Measurements from ENCODE around the gene PPP6C.

Gene PPP6C

GRCh38 chr9:125126019-125126746 is 63.4 kb downstream of the PPP6C start:
- TF ChIP-seq RAD21 (IDR thresholded peaks at IDR 0.05; ENCODE audit: low read depth): no peak
- no peak for TF ChIP-seq EGR1 (IDR thresholded peaks at IDR 0.05)
- TF ChIP-seq NFIC (IDR thresholded peaks at IDR 0.05): no peak
- TF ChIP-seq CREB1 (IDR thresholded peaks at IDR 0.05; ENCODE audit: low read depth): no peak
- TF ChIP-seq TEAD4 (IDR thresholded peaks at IDR 0.05): no peak
- no peak for TF ChIP-seq USF1 (IDR thresholded peaks at IDR 0.05)
- TF ChIP-seq, protein P1, sequence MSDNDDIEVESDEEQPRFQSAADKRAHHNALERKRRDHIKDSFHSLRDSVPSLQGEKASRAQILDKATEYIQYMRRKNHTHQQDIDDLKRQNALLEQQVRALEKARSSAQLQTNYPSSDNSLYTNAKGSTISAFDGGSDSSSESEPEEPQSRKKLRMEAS (IDR thresholded peaks at IDR 0.05): no peak
- TF ChIP-seq CEBPB (IDR thresholded peaks at IDR 0.05): no peak
- no peak for TF ChIP-seq TAF1 (IDR thresholded peaks at IDR 0.05; ENCODE audit: low read depth)

GRCh38 chr9:125125523-125125922 is 64.1 kb downstream of the PPP6C start:
- TF ChIP-seq REST (IDR thresholded peaks at IDR 0.05; ENCODE audit: low read depth): no peak
- no peak for TF ChIP-seq EGR1 (IDR thresholded peaks at IDR 0.05)
- TF ChIP-seq EP300 (IDR thresholded peaks at IDR 0.05; ENCODE audit: borderline replicate concordance): no peak
- TF ChIP-seq CEBPB (IDR thresholded peaks at IDR 0.05): no peak
- no peak for TF ChIP-seq ZBTB7A (IDR thresholded peaks at IDR 0.05; ENCODE audit: low read depth)
- TF ChIP-seq YY1 (IDR thresholded peaks at IDR 0.05; ENCODE audit: low read depth): no peak
- TF ChIP-seq TCF12 (IDR thresholded peaks at IDR 0.05; ENCODE audit: low read depth): no peak
- no peak for TF ChIP-seq TEAD4 (IDR thresholded peaks at IDR 0.05)
- TF ChIP-seq, protein P1 (IDR thresholded peaks at IDR 0.05): no peak
- TF ChIP-seq RAD21 (IDR thresholded peaks at IDR 0.05; ENCODE audit: low read depth): no peak
- TF ChIP-seq CREB1 (IDR thresholded peaks at IDR 0.05; ENCODE audit: low read depth): no peak
- no peak for TF ChIP-seq USF1 (IDR thresholded peaks at IDR 0.05)
- TF ChIP-seq NFIC (IDR thresholded peaks at IDR 0.05): no peak
- no peak for TF ChIP-seq TAF1 (IDR thresholded peaks at IDR 0.05; ENCODE audit: low read depth)
- TF ChIP-seq FOXM1 (IDR thresholded peaks at IDR 0.05; ENCODE audit: borderline replicate concordance, low read depth): no peak

DNA sequence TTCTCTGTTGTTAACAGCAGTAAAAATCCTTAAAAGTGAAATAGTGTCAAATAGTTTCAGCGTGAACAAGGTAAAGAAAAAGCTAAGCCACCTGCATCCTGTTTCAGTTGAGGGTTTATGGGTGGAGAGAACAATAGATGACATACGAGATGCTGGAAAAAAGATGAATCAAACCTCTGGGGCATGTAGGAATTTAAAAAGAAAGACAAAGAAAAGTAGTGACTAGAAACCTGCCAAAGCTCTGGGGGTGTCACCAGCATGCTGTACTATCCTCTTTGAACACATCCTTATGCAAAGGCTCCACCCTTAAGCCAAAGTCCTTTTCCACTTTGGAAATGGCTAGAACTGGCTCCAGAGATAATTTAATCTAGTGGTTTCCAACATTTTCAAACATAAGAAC is 68.5 kb downstream of the PPP6C start:
- TF ChIP-seq REST (IDR thresholded peaks at IDR 0.05; ENCODE audit: low read depth): no peak
- TF ChIP-seq USF1 (IDR thresholded peaks at IDR 0.05): no peak

DNA sequence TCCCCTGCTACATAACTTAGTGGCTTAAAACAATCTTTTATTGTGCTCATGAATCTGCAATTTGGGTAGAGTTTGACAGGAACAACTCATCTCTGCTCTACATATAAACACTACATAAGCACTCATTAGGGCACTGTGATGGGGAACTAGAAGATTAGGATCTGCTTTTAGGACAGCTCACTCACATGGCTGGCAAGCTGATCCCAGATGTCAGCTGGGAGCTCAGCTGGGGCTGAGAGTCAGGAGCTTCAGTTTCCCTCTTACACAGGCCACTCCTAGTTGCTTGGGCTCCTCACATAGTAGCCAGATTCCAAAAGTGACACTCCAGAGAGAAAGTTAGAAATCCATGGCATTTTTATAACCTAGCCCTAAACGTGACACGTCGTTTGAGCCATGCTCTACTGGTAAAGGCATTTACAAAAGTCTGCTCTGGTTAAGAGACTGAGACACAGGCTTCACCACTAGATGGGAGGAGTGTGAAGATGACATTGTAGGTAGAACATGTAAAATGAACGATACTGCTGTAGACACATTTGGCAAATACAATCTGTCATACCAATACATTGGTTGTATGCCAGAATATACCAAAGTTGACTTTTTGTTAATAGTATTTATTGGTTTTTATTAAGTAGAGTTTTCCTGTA is 69.8 kb downstream of the PPP6C start:
- TF ChIP-seq CEBPB (IDR thresholded peaks at IDR 0.05) (no peak), FOXM1 (IDR thresholded peaks at IDR 0.05; ENCODE audit: borderline replicate concordance, low read depth) (no peak), TCF12 (IDR thresholded peaks at IDR 0.05; ENCODE audit: low read depth) (no peak), USF1 (IDR thresholded peaks at IDR 0.05) (no peak), TEAD4 (IDR thresholded peaks at IDR 0.05) (no peak), EP300 (IDR thresholded peaks at IDR 0.05; ENCODE audit: borderline replicate concordance) (no peak), REST (IDR thresholded peaks at IDR 0.05; ENCODE audit: low read depth) (no peak), YY1 (IDR thresholded peaks at IDR 0.05; ENCODE audit: low read depth) (no peak), CREB1 (IDR thresholded peaks at IDR 0.05; ENCODE audit: low read depth) (no peak), ZBTB7A (IDR thresholded peaks at IDR 0.05; ENCODE audit: low read depth) (no peak), NFIC (IDR thresholded peaks at IDR 0.05) (no peak)
- TF ChIP-seq, protein P1 (IDR thresholded peaks at IDR 0.05): no peak

Measured in Ishikawa (cell line).